Measurements from ENCODE around the gene KIF25.
A peak's percentile ranks its signal among the peaks of the same experiment; 100 is the strongest.
"Not testable (repeated sequence)": the region's sequence is repeated elsewhere in the genome, so short reads cannot be mapped to it uniquely, and the experiment has no call there.

Gene KIF25

GRCh38 chr6:168072261-168072660, 74.8 kb downstream of the KIF25 start:
- DNase-seq (ENCODE audit: low read depth) = no peak

GRCh38 chr6:168072730-168073129, 75.3 kb downstream of the KIF25 start:
- no peak for DNase-seq (ENCODE audit: low read depth)

GRCh38 chr6:168073937-168074730, 76.7 kb downstream of the KIF25 start:
- DNase-seq (ENCODE audit: low read depth) = no peak

GRCh38 chr6:168075216-168075615, 77.7 kb downstream of the KIF25 start:
- no peak for DNase-seq (ENCODE audit: low read depth)

GRCh38 chr6:168075787-168076202, 78.3 kb downstream of the KIF25 start:
- DNase-seq (ENCODE audit: low read depth) = no peak

- DNase-seq (ENCODE audit: low read depth) = not testable (repeated sequence)
These were observed 79.9 kb downstream of the KIF25 start for GRCh38 chr6:168077401-168077800.

- no peak for DNase-seq (ENCODE audit: low read depth)
These were observed 80.9 kb downstream of the KIF25 start for GRCh38 chr6:168078175-168078942.

GRCh38 chr6:168078943-168079405, 81.5 kb downstream of the KIF25 start, which contains the start of gene FRMD1:
Gene FRMD1 (minus strand): TSS chr6:168079212. CDS start chr6:168079094, 118 bp downstream.
- DNase-seq (ENCODE audit: low read depth) = no peak

- no peak for DNase-seq (ENCODE audit: low read depth)
These were observed 83.1 kb downstream of the KIF25 start for GRCh38 chr6:168080393-168081077.

- no peak for DNase-seq (ENCODE audit: low read depth)
These were observed 84.5 kb downstream of the KIF25 start for GRCh38 chr6:168081858-168082546.

GRCh38 chr6:168082860-168083513, 85.5 kb downstream of the KIF25 start:
- no peak for DNase-seq (ENCODE audit: low read depth)

- no peak for DNase-seq (ENCODE audit: low read depth)
These were observed 86.0 kb downstream of the KIF25 start for GRCh38 chr6:168083514-168083885.

GRCh38 chr6:168084465-168085160, 87.1 kb downstream of the KIF25 start:
- no peak for DNase-seq (ENCODE audit: low read depth)

GRCh38 chr6:168086066-168086465, 88.6 kb downstream of the KIF25 start:
- DNase-seq (ENCODE audit: low read depth) = no peak

- DNase-seq (ENCODE audit: low read depth) = no peak
These were observed 89.1 kb downstream of the KIF25 start for GRCh38 chr6:168086616-168087015.

- no peak for DNase-seq (ENCODE audit: low read depth)
These were observed 90.1 kb downstream of the KIF25 start for GRCh38 chr6:168087436-168088160.

GRCh38 chr6:168088161-168089053, 90.9 kb downstream of the KIF25 start:
- peak; percentile 32 for DNase-seq (ENCODE audit: low read depth)

GRCh38 chr6:168089186-168090063, 92.0 kb downstream of the KIF25 start:
- DNase-seq (ENCODE audit: low read depth) = no peak

All from non-pigmented ciliary epithelial cell (primary cell).